Activated CD4-positive, CD25-positive, alpha-beta regulatory T cell treated with anti-CD3 and anti-CD28 coated beads, Interleukin-2, amount 50 U/mL, for 16 hours (primary cell): ENCODE results near the gene COL23A1.

Experiments used
- DNase-seq: peaks from one replicate; pipeline ENCODE4 v3.0.0-alpha.2; 2020; ENCODE audit warnings: low read depth, low spot score

Gene COL23A1

GRCh38 chr5:178475422-178475821 is 114.8 kb downstream of the COL23A1 start:
- DNase-seq, result no peak

GRCh38 chr5:178474562-178475184 is 115.5 kb downstream of the COL23A1 start:
- no peak for DNase-seq

GRCh38 chr5:178473854-178474253 is 116.3 kb downstream of the COL23A1 start:
- no peak for DNase-seq

GRCh38 chr5:178472138-178472537 is 118.1 kb downstream of the COL23A1 start:
- DNase-seq, result no peak

GRCh38 chr5:178471711-178472110 is 118.5 kb downstream of the COL23A1 start:
- DNase-seq, result no peak

GRCh38 chr5:178470760-178471025 is 119.5 kb downstream of the COL23A1 start:
- DNase-seq, result no peak

GRCh38 chr5:178469975-178470759 is 120.0 kb downstream of the COL23A1 start:
- no peak for DNase-seq

- DNase-seq, result no peak
Observed at GRCh38 chr5:178469011-178469974, 120.9 kb downstream of the COL23A1 start.

- no peak for DNase-seq
Observed at GRCh38 chr5:178468196-178468685, 122.0 kb downstream of the COL23A1 start.

- no peak for DNase-seq
Observed at GRCh38 chr5:178467568-178468195, 122.5 kb downstream of the COL23A1 start.

- DNase-seq, result no peak
Observed at GRCh38 chr5:178467205-178467567, 123.0 kb downstream of the COL23A1 start.

GRCh38 chr5:178466342-178466741 is 123.9 kb downstream of the COL23A1 start:
- no peak for DNase-seq

GRCh38 chr5:178465861-178466288 is 124.3 kb downstream of the COL23A1 start:
- no peak for DNase-seq

- DNase-seq, result no peak
Observed at GRCh38 chr5:178465228-178465860, 124.8 kb downstream of the COL23A1 start.

- DNase-seq, result no peak
Observed at GRCh38 chr5:178464431-178465048, 125.7 kb downstream of the COL23A1 start.

GRCh38 chr5:178463321-178464155 is 126.7 kb downstream of the COL23A1 start:
- no peak for DNase-seq

GRCh38 chr5:178462816-178463215 is 127.4 kb downstream of the COL23A1 start:
- DNase-seq, result no peak

- DNase-seq, result no peak
Observed at GRCh38 chr5:178462076-178462475, 128.1 kb downstream of the COL23A1 start.

- peak; percentile 11 for DNase-seq
Observed at GRCh38 chr5:178461004-178461730, 129.0 kb downstream of the COL23A1 start.
